SK-N-SH treated with all-trans-retinoic acid at 6 μM for 48 hours (cell line): Measurements from ENCODE around the gene PTPRN2.

Source experiments
- ARNTL ChIP-seq: fragments of 450-650 bp; formaldehyde crosslinking; IDR thresholded peaks from 2 replicates; pipeline ENCODE4 v1.5.0; 2020; ENCODE audit warnings: low read depth, mild to moderate bottlenecking, moderate library complexity, borderline replicate concordance
- ESRRG ChIP-seq: fragments of 250-450 bp; sonication (Bioruptor Pico); IDR thresholded peaks from 2 replicates; pipeline ENCODE4 v1.6.1; 2021; ENCODE audit warnings: mild to moderate bottlenecking
- GLIS3 ChIP-seq: fragments of 250-450 bp; sonication (Bioruptor Pico); IDR thresholded peaks from 2 replicates; pipeline ENCODE4 v1.5.0; 2020; ENCODE audit warnings: mild to moderate bottlenecking, moderate library complexity
- OSR1 ChIP-seq: fragments of 250-450 bp; sonication (Bioruptor Pico); IDR thresholded peaks from 2 replicates; pipeline ENCODE4 v1.8.0; 2022; ENCODE audit warnings: moderate library complexity, mild to moderate bottlenecking, inconsistent platforms
- PATZ1 ChIP-seq: fragments of 250-450 bp; sonication (Bioruptor Pico); IDR thresholded peaks from 2 replicates; pipeline ENCODE4 v1.8.0; 2020; ENCODE audit warnings: mild to moderate bottlenecking, moderate library complexity, borderline replicate concordance
- PPARA ChIP-seq: fragments of 250-450 bp; sonication (Bioruptor Pico); IDR thresholded peaks from 2 replicates; pipeline ENCODE4 v1.5.0; 2020; ENCODE audit warnings: mild to moderate bottlenecking, borderline replicate concordance
- RARB ChIP-seq: fragments of 250-450 bp; sonication (Bioruptor Pico); IDR thresholded peaks from 2 replicates; pipeline ENCODE4 v1.8.0; 2021; ENCODE audit warnings: mild to moderate bottlenecking, moderate library complexity
- TCF4 ChIP-seq: fragments of 250-450 bp; sonication (Bioruptor Pico); IDR thresholded peaks from 2 replicates; pipeline ENCODE4 v1.8.0; 2021; ENCODE audit warnings: mild to moderate bottlenecking, moderate library complexity, borderline replicate concordance
- ZC3H10 ChIP-seq: fragments of 250-450 bp; sonication (Bioruptor Pico); IDR thresholded peaks from 2 replicates; pipeline ENCODE4 v1.5.1; 2021; ENCODE audit warnings: mild to moderate bottlenecking, moderate library complexity
- ZFP30 ChIP-seq: fragments of 450-650 bp; formaldehyde crosslinking; IDR thresholded peaks from 2 replicates; pipeline ENCODE4 v1.5.0; 2022; ENCODE audit warnings: mild to moderate bottlenecking, moderate library complexity

- TF ChIP-seq PATZ1 (CRISPR knock-in tag) (no peak), GLIS3 (no peak), ZFP30 (no peak), ESRRG (CRISPR knock-in tag) (no peak), ARNTL (CRISPR knock-in tag) (no peak), PPARA (CRISPR knock-in tag) (no peak), RARB (no peak), OSR1 (CRISPR knock-in tag) (no peak), ZC3H10 (no peak), TCF4 (CRISPR knock-in tag) (no peak)
Observed at GRCh38 chr7:157521061-157521731, 1066.4 kb downstream of the PTPRN2 start.
